Measurements from ENCODE around the gene SMPD3.

DNA sequence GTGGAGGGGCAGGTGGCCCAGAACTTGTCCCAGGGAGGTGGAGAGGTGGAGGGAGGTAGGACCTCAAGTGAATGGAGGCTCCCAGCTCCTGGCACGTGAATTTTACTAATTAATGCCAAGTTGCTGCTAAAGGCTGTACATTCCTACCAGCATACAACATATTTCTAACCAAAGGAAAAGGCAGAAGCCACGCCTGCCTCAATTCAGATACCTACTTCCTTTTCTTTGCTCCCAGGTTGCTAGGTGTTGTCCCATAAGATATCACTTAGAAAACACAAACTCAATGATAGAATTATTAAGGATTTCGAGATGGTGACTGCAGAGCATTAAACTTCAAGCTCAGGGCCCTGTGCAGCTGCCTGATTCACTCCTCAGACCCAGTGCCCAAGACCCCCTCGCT is 20.5 kb upstream of the SMPD3 start:
- TF ChIP-seq CTCF (IDR thresholded peaks at IDR 0.05): no peak
- no peak for TF ChIP-seq ZFX (IDR thresholded peaks at IDR 0.05; ENCODE audit: borderline replicate concordance)

All from 22Rv1 (cell line).